C4-2B (cell line): Measurements from ENCODE around the gene INAVA.

Experiments used
- CTCF ChIP-seq: fragments of 450-650 bp; conservative IDR thresholded peaks from 2 replicates; pipeline ENCODE4 v1.5.1; 2017; ENCODE audit warnings: mild to moderate bottlenecking
- ZFX ChIP-seq: fragments of 450-650 bp; IDR thresholded peaks from 2 replicates; pipeline ENCODE4 v1.6.1; 2017

GRCh38 chr1:200945111-200945510, 50.4 kb downstream of the INAVA start:
- TF ChIP-seq CTCF, result no peak
- TF ChIP-seq ZFX, result no peak
